KOPT-K1 (cell line): ENCODE data around the gene COPE.
"Not testable (repeated sequence)": the region's sequence is repeated elsewhere in the genome, so short reads cannot be mapped to it uniquely, and the experiment has no call there.

Experiments
- H3K27ac ChIP-seq: fragments of 200-600 bp; sonication (generic); 2 replicates; pipeline ENCODE4 v1.5.1; 2016; ENCODE audit warnings: antibody characterized with exemption, mild to moderate bottlenecking, low read depth, low read length; ENCODE audit not compliant: poor library complexity, severe bottlenecking
- H3K36me3 ChIP-seq: fragments of 200-600 bp; sonication (generic); 2 replicates; pipeline ENCODE4 v1.5.1; 2017; ENCODE audit warnings: antibody characterized with exemption, mild to moderate bottlenecking, low read length, moderate library complexity; ENCODE audit not compliant: insufficient read depth
- H3K9me3 ChIP-seq: fragments of 200-600 bp; sonication (generic); 2 replicates; pipeline ENCODE4 v1.5.1; 2017; ENCODE audit warnings: antibody characterized with exemption, low read length, mild to moderate bottlenecking; ENCODE audit not compliant: insufficient read depth, poor library complexity, severe bottlenecking

Gene COPE

DNA sequence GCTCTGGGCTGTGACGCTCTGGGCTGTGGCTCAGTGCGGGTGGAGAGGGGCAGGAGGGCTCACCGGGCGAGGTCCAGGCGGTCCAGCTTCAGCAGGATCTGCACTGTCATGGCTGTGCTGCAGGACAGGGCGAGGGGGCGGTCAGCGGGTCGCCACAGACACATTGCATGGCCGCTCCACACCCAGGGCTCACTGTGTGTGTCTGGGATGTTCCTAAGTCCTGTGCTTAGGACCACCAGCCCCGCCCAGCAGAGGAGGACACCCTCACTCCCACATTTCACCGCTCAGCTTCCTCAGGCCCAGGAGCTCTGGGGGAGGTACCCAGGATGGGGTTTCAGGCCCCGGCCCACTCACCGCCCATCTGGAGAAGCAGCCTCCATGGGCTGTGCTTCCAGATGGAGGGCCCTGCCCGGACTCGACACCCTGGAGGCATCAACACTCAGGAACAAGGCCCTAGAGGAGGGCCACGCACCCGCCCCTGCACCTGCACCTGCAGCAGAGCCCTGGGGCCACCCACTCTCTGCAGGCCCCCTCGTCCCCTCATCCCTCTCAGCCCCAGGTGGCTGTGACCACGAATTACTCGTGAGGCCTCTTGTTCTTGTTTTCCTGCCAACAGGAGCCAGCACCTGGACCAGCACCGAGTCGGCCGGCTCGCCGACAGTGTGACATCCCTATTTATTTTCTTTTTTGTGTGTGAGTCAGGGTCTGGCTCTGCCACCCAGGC, 13.5 kb downstream of the COPE start:
- H3K36me3 ChIP-seq = peaks cover 91% of the 10 kb centered on the region
- no peaks in the 10 kb centered on the region for H3K9me3 ChIP-seq
- H3K27ac ChIP-seq = no peak overlapping the region

DNA sequence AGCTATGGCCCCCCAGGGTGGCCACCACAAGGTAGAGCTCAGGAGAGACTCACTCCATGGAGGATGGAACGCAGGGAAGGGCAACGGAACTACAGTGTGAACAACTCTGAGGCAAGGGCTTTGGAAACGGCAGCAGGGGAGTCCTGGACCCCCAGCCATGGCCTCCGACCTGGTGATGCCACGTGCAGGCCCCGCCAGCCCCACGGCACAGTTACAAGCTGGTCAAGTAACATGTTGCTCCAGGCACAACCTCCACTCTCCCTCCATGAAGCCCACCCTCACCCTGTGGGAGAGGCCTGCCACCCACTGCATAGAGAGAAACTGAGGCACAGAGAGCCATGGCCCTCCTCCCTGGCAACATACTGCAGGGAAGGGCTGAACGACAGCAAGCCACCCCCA, 14.1 kb downstream of the COPE start:
- no peaks in the 10 kb centered on the region for H3K9me3 ChIP-seq
- peaks cover 91% of the 10 kb centered on the region for H3K36me3 ChIP-seq
- H3K27ac ChIP-seq = no peak overlapping the region

DNA sequence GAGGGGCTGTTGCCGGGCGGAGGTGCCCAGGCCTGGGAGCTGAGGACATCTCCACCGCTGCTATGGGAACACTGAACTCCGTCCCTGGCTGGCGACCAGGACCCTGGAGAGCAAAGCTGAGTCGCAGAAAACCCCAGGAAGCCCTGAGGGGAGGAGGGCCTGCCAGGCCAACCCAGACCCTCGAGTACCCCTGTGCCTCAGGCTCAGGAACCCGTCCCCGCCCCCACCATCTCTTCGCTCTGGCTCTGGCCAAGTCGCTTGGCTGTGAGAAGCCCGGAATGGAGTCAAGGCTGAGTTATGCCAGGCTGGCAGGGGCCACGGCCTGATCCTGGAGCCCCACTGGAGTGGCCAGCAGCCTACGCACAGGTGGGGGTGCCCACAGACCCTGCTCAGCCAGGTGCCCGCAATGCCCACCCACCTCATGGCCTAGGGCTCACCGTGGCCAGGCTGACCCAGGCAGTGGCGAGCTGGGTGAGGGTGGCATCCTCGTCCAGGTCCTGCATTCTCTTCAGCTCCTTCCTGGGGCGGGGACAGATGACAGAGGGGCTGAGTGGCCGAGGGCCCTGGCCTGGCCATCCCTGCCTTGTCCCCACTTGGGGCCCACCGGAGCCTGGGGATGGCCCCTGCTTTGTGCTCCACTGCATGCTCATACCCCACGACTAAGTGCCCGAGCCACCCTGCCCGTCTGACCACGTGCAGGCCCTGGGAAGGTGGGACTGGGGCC, 14.7 kb downstream of the COPE start:
- no peak overlapping the region for H3K27ac ChIP-seq
- H3K36me3 ChIP-seq = peaks cover 91% of the 10 kb centered on the region
- H3K9me3 ChIP-seq = no peaks in the 10 kb centered on the region

DNA sequence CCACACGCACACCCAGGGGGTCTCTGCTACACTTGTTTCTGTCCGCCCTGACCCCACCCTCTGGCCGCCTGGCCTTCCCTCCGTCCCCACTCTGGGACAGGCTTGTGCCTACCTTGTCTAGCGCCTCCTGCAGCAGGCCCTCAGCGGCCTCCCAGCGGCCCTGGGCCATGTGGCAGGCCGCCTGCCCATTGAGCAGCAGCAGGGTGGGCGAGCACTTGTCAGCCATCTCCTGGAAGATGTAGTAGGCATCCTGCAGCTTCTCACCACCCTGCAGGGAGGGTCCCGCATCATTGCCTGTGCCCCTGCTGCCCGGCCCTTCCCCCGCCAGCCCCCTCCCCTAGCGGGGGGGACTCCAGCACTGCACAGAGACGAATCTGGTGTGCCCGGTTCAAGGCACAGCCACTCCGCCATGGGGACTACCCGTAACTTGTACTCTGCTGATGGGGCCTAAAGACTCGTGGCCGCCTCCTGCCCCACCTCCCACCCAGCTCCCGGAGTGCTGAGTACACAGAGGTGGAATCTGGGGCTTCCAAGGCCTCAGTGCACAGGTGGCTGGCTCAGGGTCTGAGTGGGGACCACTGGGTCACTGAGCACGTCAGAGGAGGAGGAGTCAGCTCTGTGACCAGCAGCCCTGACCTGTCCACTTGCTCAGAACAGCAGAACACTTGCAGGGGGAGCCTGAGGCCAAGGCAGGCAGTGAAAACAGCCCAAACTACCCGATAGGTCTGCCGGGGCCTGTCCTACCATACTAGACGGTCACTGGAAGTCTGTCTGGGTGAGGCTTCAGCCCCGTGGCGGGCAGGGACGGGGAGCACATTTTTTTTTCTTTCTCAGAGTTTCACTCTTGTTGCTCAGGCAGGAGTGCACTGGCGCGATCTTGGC, 15.8 kb downstream of the COPE start:
- peaks cover 90% of the 10 kb centered on the region for H3K36me3 ChIP-seq
- H3K27ac ChIP-seq = no peak overlapping the region
- no peaks in the 10 kb centered on the region for H3K9me3 ChIP-seq

DNA sequence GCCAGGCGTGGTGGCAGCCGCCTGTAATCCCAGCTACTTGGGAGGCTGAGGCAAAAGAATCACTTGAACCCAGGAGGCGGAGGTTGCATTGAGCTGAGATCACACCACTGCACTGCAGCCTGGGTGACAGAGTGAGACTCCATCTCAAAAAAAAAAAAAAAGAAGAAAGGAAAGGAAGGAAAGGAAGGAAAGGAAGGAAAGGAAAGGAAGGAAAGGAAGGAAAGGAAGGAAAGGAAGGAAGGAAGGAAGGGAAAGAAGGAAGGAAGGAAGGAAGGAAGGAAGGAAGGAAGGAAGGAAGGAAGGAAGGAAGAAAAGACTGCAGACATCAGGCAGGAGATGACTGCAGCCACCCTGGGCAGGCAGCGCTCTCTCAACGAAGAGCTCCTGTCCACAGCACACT, 16.7 kb downstream of the COPE start:
- H3K27ac ChIP-seq, H3K9me3 ChIP-seq: not testable (repeated sequence)
- H3K36me3 ChIP-seq = peaks cover 82% of the 10 kb centered on the region

DNA sequence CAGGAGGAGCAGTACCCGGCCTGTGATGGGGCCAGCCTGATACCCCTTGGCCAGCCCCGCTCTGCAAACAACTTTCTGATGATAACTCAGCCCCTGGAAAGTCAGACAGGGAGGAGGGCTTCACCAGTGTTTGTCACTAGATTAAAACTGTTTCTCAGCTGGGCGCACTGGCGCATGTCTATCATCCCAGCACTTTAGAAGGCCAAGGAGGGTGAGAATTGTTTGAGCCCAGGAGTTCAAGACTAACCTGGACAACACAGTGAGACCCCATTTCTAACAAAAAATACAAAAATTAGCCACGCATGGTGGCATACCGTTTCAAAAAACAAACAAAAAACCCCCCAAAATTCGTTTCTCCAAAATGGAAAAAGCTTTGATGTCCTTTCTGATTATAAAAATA, 17.7 kb downstream of the COPE start:
- H3K9me3 ChIP-seq = no peaks in the 10 kb centered on the region
- H3K36me3 ChIP-seq = peaks cover 72% of the 10 kb centered on the region
- no peak overlapping the region for H3K27ac ChIP-seq

DNA sequence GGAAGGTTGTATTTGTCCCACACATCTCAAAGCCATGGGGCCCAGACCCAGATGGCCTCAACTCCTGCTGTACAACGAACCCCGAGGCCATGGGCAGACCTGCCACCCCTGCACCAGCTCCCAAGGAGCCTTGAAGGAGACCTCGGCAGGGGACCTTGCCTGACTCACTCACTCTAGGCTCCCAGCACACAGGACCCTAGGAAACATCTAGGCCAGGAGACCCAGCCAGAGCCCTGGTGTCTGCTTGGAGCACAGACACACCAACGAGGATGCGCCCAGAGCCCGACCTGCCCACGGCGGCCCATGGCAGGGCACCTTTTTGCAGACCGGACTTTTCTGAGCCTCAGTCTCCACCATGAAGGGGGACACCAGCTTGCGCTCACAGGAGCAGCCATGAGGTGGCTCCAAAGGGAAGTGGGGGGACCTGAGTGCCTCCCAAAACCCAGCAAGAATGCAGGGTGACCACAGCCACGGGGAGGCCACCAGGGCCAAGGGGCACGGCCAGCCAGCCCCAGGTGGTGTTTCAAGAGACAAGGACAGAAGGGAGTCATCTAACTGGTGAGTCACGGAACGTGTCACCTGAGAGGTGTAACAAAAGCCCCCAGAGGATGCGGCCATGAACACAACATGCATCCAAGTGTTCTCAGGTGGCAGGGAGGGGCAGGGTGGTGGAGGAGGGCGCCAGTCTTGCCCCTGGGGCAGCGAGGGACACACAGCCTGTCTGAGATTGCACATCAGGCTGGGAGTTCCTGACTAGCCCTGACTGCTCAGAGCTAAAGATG, 18.3 kb downstream of the COPE start:
- Histone ChIP-seq H3K36me3 (peaks cover 66% of the 10 kb centered on the region), H3K9me3 (no peaks in the 10 kb centered on the region), H3K27ac (no peak overlapping the region)

DNA sequence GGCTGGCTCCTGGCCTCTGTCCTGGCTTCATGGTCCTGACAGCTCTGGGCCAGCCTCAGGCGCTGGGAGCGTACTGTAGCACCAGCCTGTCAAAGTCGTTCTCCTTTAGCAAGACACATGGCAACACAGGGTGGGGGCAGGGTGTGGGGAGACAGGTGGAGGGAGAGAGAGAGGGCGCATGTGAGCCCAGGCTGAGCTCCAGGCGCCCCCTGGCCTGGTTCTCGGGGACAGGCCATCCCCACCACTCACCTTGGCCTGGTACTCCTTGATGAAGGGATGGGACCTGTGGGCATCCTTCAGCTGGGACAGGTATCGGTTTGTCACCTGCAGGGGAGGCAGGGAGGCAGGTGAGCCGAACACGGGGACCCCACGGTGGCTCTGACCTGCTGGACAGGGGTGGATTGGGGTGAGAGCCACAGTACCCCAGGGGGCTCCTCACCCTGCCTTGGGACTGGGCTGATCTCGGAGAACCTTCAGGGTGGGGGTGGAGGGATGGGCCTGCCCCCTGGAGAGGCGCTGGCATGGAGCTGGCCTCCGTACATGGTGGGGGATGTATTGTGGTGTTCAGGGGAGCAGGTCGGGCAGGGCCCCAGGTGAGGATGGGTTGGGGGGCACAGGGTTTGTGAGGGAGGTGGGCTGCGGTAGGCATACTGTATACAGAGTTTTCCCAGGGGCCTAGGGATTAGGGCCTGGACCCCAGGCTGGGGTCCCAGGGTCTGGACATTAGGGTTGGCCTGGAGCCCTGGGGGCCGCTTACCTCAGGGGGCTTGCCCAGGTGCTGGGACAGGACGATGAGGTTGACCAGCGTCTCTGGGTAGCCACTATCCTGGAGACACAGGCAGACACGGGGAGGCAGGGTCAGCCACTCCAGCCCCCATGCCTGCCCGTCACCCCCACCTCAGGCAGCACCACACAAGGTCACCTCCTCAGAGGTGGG, 19.3 kb downstream of the COPE start:
- H3K27ac ChIP-seq = no peak overlapping the region
- peaks cover 56% of the 10 kb centered on the region for H3K36me3 ChIP-seq
- no peaks in the 10 kb centered on the region for H3K9me3 ChIP-seq

DNA sequence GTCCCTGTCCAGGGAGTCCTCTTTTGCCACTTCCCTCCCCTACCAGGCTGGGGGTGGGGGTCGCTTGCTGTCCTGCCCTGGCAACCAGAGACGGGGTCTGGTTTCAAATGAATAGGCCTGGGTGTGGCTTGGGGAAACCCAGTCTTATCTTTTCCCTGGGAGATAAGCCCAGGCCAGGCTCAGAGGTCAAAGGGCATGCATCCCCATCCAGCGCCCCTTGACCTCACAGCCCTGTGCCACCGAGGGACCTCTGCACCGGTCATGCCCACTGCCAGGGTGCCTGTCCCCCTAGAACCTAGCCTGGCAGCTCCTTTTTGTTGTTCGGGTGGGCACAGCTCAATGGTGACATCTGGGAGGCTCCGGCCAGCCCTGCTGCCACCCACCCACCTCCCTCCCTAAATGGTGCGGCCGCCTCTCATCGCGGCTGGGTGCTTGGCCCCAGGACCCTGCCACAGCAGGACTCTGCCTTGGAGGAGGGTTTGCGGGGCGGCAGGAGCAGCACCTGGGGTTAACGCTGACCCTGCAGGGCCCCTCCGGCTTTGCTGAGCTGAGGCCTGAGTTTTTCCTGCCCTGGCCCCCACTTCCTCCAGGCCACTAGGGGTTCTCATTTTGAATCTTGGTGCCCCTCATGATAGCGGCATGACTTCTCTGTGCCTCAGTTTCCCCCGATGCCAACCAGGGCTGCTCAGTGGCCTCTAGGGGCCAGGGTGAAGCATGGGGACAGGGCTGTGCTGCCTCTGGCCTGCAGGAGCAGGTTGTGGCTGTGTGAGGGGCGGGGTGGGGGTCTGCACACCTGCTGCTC, 20.4 kb downstream of the COPE start:
- no peak overlapping the region for H3K27ac ChIP-seq
- H3K9me3 ChIP-seq = no peaks in the 10 kb centered on the region
- H3K36me3 ChIP-seq = peaks cover 45% of the 10 kb centered on the region

DNA sequence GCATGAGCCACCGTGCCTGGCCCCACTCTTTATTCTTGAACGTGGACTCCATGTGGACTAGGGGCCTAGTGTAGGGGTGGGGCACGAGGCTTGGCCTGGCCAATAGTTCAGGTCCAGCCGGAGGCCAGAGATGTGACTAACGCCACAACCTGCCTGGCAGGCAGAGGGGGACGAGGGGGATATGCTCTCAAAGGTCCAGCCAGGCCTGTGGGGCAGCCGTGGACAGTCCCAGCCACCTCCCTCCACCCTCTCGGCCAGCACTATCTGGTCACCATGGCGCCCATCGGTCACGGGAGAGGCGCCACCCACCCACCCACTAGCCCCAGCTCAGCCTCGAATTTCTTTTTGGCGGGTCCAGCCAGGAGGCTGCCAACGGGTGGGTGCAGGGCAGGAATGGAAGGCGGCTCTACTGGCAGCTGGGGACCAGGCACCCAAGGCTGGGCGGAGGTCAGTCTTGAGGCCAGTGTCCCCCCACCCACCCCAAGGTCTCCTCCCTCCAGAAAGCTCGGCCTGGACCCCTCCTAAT, 21.0 kb downstream of the COPE start:
- peaks cover 38% of the 10 kb centered on the region for H3K36me3 ChIP-seq
- no peaks in the 10 kb centered on the region for H3K9me3 ChIP-seq
- no peak overlapping the region for H3K27ac ChIP-seq

DNA sequence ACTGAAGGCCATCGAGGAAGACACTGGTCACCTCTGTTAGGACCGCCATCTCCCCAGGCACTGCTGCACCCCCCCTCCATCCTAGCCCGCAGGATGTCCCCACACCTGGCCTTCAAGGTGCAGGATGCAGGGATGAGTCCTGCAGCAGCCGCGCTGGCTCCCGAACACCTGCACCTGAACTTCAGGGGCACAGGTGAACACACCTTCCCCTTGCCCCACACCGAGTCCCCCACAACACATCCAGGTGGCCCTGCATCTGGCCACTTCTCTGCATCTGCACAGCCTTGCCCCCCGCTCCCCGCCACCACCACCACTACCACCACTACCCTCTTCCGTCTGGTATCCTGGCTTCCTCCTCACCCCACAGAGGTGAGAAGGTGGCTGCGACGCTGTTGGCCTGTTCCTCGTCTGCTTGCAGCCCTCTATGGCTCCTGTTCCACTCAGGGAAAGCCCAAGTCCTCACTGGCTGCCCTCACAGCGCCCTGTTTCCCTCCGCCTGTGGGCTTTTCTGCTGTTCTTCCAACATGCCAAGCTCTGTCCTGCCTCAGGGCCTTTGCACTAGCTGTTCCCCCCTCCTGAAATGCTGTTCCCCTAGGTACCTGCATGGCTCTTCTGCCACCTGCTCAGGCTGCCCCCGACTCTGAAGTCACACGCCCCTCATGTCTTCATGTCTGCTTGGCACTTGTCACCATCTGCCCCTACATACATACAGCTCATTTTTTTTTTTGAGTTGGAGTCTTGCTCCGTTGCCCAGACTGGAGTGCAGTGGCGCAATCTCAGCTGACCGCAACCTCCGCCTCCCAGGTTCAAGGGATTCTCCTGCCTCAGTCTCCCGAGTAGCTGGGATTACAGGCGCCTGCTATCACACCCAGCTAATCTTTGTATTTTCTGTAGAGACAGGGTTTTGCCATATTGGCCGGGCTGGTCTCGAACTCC, 21.8 kb downstream of the COPE start:
- Histone ChIP-seq H3K36me3 (peaks cover 32% of the 10 kb centered on the region), H3K27ac (no peak overlapping the region), H3K9me3 (no peaks in the 10 kb centered on the region)

DNA sequence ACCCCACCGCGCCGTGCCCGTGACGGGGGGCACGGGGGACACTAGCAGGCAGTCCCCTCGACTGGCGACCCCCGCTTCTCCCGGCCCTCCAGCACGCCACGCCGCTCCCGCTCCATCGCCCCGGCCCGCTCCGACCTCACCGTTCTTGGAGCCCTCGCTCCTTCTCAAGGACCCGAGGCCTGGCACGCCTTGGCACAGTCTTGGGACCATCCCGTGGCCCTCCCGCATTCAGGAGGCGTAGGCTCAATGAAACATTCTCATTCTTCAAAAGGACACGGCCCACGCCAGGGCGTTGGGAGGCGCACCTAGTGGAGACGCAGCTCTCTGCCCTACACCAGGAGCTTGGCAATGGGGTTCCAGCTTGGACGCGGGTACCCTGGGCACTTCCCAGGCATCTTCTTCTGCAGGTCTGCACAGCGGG, 22.8 kb downstream of the COPE start:
- Histone ChIP-seq H3K27ac (no peak overlapping the region), H3K36me3 (peaks cover 26% of the 10 kb centered on the region), H3K9me3 (no peaks in the 10 kb centered on the region)
